Lower lobe of right lung (tissue), 2 donors: ENCODE measurements around the gene ALKBH1. TPM values are rescaled to one million over a fixed set of nuclear protein-coding genes. Genes with fewer than 3 reads are reported as not detected.
"Not testable (repeated sequence)": the region's sequence is repeated elsewhere in the genome, so short reads cannot be mapped to it uniquely, and the experiment has no call there.

ENCODE experiments used
- ATAC-seq, 2 donors: fragments of 200-7000 bp; cut with Tn5 transposase; one replicate each; pipeline ENCODE4 v1.9.1; 2020 to 2022; ENCODE audit warnings: mild to moderate bottlenecking in 2 of 2, moderate library complexity in 2 of 2
- DNase-seq: peaks from one replicate; pipeline ENCODE4 v3.0.0-alpha.2; 2020
- H3K27ac ChIP-seq: fragments of 200-600 bp; one replicate; pipeline ENCODE4 v1.8.0; 2022
- H3K27me3 ChIP-seq: fragments of 200-600 bp; one replicate; pipeline ENCODE4 v1.8.0; 2022; ENCODE audit warnings: low read depth
- H3K36me3 ChIP-seq: fragments of 200-600 bp; one replicate; pipeline ENCODE4 v1.8.0; 2022; ENCODE audit warnings: mild to moderate bottlenecking
- H3K4me1 ChIP-seq: fragments of 200-600 bp; one replicate; pipeline ENCODE4 v1.8.0; 2022
- H3K4me3 ChIP-seq: fragments of 200-600 bp; one replicate; pipeline ENCODE4 v1.8.0; 2022; ENCODE audit warnings: mild to moderate bottlenecking
- H3K9me3 ChIP-seq: fragments of 200-600 bp; one replicate; pipeline ENCODE4 v1.8.0; 2022
- intact Hi-C: fragments of 100-400 bp; cut with DNase I; formaldehyde crosslinking; loops from one replicate; pipeline ENCODE4 v1.11.0; 2022
- total RNA-seq: library from RNA; stranded (reverse); fragmentation: NEBNext Ultra II Directional; extraction: Animal tissue kit (Norgen Biotek cat#: 25700); gene quantifications from one replicate; pipeline ENCODE4 v1.2.1, GENCODE V29; 2021
- TF ChIP-seq, protein P1 (sequence below): fragments of 200-600 bp; IDR thresholded peaks from one replicate; pipeline ENCODE4 v1.8.0; 2022; ENCODE audit warnings: antibody characterized with exemption, mild to moderate bottlenecking
- donor health status: DM: no; HTN: yes; CAD: no; lungs with severe emphysema.

Gene ALKBH1
- total RNA-seq, 1 donor from 2014 or later = 12.5 TPM

DNA sequence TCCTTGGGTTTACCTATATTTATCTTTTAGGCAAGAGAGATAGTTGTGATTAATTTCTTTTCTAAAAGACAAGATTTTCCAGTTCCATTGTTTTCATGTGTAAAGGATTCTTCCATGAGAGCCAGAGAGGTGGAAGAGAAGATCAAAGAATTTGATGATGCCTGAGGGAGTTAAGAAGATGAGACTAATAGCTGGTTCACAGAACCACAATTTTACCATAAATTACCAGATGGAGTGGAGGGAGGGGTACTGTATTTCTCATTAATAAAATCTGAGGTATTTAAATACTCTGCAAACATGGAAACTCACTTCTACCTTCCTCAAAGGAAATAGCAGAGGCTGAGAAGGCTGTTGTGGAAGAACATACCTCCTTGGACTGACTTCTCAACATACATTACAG is 34.6 kb downstream of the ALKBH1 start:
- TF ChIP-seq, protein P1, sequence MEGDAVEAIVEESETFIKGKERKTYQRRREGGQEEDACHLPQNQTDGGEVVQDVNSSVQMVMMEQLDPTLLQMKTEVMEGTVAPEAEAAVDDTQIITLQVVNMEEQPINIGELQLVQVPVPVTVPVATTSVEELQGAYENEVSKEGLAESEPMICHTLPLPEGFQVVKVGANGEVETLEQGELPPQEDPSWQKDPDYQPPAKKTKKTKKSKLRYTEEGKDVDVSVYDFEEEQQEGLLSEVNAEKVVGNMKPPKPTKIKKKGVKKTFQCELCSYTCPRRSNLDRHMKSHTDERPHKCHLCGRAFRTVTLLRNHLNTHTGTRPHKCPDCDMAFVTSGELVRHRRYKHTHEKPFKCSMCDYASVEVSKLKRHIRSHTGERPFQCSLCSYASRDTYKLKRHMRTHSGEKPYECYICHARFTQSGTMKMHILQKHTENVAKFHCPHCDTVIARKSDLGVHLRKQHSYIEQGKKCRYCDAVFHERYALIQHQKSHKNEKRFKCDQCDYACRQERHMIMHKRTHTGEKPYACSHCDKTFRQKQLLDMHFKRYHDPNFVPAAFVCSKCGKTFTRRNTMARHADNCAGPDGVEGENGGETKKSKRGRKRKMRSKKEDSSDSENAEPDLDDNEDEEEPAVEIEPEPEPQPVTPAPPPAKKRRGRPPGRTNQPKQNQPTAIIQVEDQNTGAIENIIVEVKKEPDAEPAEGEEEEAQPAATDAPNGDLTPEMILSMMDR = no peak
- H3K36me3 ChIP-seq = peaks cover 64% of the 10 kb centered on the region
- intact Hi-C loops = no loop called here

DNA sequence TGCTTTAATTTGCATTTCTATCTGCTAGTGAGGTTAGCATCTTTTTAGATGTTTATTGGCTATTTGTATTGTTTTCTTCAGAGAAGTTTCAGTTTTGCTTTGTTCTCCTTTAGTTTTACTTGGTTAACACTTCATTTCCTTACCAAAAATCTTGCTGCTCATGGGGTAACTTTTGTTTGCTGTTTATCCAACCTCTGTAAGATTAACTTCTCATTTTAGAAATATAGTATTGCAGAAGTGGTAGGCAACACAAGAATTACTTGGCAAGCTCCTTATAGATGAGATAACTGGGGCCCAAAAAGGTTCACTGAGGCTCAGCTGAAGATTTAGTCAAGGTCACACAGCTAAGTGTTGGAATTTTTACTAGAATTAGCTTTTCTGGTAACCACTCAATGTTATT is 40.5 kb downstream of the ALKBH1 start:
- H3K27ac ChIP-seq = no peak overlapping the region
- TF ChIP-seq, protein P1 = no peak
- intact Hi-C loops = no loop called here
- no peak for DNase-seq
- ATAC-seq = no peak
- H3K4me3 ChIP-seq = no peak overlapping the region
- no peaks in the 10 kb centered on the region for H3K27me3 ChIP-seq
- no peaks in the 10 kb centered on the region for H3K4me1 ChIP-seq
- no peaks in the 10 kb centered on the region for H3K9me3 ChIP-seq
- H3K36me3 ChIP-seq = peaks cover 9% of the 10 kb centered on the region

More for the DNA sequence above, 34.6 kb downstream of the ALKBH1 start:
- DNase-seq = no peak
- no peak overlapping the region for H3K4me3 ChIP-seq
- H3K27ac ChIP-seq = no peak overlapping the region
- H3K4me1 ChIP-seq = no peaks in the 10 kb centered on the region
- H3K9me3 ChIP-seq = no peaks in the 10 kb centered on the region
- no peak for ATAC-seq
- H3K27me3 ChIP-seq = no peaks in the 10 kb centered on the region

DNA sequence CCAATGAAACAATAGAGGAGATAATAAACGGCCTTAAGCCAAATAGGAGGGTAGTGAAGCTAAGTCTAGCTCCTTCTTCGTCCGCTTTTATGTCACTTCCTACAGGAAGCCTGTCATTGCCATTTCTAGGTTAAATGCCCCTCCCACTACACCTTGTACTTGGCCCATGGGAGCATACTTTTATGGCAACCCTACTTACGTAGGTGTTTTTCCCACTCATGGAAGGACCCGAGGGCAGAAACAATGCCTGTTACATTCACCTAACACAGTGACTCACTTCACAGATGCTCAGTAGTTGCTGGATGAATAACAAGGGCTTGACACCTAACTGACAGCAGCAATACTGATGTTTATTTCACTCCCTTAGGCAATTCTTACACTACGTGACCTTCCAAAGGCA is 44.5 kb downstream of the ALKBH1 start:
- ATAC-seq (no peak), DNase-seq (no peak)
- Histone ChIP-seq H3K27me3 (no peaks in the 10 kb centered on the region), H3K4me1 (no peaks in the 10 kb centered on the region), H3K9me3 (no peaks in the 10 kb centered on the region), H3K36me3 (no peaks in the 10 kb centered on the region), H3K27ac (no peak overlapping the region), H3K4me3 (no peak overlapping the region)
- TF ChIP-seq, protein P1 = no peak
- intact Hi-C loops = no loop called here

DNA sequence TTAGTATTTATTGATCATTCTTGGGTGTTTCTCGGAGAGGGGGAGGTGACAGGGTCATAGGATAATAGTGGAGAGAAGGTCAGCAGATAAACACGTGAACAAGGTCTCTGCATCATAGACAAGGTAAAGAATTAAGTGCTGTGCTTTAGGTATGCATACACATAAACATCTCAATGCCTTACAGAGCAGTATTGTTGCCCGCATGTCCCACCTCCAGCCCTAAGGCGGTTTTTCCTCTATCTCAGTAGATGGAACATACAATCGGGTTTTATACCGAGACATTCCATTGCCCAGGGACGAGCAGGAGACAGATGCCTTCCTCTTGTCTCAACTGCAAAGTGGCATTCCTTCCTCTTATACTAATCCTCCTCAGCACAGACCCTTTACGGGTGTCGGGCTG is 46.3 kb downstream of the ALKBH1 start:
- H3K27me3 ChIP-seq, H3K4me1 ChIP-seq, H3K4me3 ChIP-seq, DNase-seq, intact Hi-C loops, H3K36me3 ChIP-seq, ATAC-seq, H3K9me3 ChIP-seq, H3K27ac ChIP-seq: not testable (repeated sequence)

DNA sequence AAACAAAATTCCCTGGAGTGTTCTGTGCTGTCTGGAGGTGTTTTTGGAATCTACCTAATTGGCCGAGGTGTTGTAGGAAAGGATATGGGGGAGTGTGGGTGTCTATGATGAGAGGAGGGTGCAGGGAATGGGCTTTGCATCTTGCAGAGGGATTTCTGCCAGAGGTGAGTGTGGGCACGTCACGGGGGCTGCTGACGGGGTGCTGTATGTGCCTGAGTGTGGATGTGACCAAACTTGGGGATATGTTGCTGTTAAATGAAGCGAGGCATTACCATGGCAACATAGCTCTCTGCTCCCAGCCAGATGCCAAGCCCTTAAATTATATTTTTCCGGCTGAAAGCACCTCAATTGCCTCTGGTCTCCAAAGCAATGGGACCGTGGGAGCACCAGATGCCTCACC is 47.1 kb downstream of the ALKBH1 start:
- TF ChIP-seq, protein P1 = no peak
- H3K4me1 ChIP-seq = no peaks in the 10 kb centered on the region
- no peak for ATAC-seq
- H3K4me3 ChIP-seq = no peak overlapping the region
- no peaks in the 10 kb centered on the region for H3K36me3 ChIP-seq
- no peaks in the 10 kb centered on the region for H3K9me3 ChIP-seq
- DNase-seq = no peak
- H3K27ac ChIP-seq = no peak overlapping the region
- intact Hi-C loops = no loop called here
- H3K27me3 ChIP-seq = no peaks in the 10 kb centered on the region

DNA sequence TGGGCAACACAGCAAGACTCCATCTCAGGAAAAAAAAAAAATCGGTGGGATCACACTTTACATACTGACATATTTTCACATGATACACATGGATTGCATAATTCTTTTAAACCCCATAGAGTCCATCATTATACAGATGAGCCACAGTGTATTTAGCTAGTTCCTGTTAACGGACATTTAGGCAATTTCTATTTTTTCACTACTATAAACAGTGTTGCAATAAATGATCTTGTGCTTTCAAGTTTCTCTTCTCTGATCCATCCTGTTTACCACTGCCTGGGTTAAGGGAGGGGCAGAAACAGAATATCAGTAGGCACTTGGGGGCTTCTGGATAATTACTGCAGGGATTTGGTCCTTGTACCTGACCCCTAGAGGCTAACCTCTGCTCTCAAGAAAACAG is 48.0 kb downstream of the ALKBH1 start:
- Histone ChIP-seq H3K27ac (no peak overlapping the region), H3K9me3 (no peaks in the 10 kb centered on the region), H3K36me3 (no peaks in the 10 kb centered on the region), H3K4me1 (no peaks in the 10 kb centered on the region), H3K27me3 (no peaks in the 10 kb centered on the region), H3K4me3 (no peak overlapping the region)
- TF ChIP-seq, protein P1 = no peak
- intact Hi-C loops = no loop called here
- no peak for DNase-seq
- ATAC-seq = peak; percentile 43 to 58
